Muscle of back (tissue), 11 donors: Measurements from ENCODE around the gene PRRT1B. TPM values are rescaled to one million over a fixed set of nuclear protein-coding genes. Genes with fewer than 3 reads are reported as not detected.

Experiments
- DNase-seq, 3 donors: peaks; one replicate each; pipeline versions ENCODE4 v3.0.0 to v3.0.0-alpha.2; 2013
- polyA plus RNA-seq, 10 donors: library from polyadenylated mRNA; unstranded; fragments of 120-200 nt; gene quantifications; one replicate each; pipeline ENCODE4 v1.2.1, GENCODE V29; 2013; ENCODE audit not compliant: insufficient read length in 10 of 10

Gene PRRT1B
- polyA plus RNA-seq, 10 donors = 0.11 TPM; not detected in 9

DNA sequence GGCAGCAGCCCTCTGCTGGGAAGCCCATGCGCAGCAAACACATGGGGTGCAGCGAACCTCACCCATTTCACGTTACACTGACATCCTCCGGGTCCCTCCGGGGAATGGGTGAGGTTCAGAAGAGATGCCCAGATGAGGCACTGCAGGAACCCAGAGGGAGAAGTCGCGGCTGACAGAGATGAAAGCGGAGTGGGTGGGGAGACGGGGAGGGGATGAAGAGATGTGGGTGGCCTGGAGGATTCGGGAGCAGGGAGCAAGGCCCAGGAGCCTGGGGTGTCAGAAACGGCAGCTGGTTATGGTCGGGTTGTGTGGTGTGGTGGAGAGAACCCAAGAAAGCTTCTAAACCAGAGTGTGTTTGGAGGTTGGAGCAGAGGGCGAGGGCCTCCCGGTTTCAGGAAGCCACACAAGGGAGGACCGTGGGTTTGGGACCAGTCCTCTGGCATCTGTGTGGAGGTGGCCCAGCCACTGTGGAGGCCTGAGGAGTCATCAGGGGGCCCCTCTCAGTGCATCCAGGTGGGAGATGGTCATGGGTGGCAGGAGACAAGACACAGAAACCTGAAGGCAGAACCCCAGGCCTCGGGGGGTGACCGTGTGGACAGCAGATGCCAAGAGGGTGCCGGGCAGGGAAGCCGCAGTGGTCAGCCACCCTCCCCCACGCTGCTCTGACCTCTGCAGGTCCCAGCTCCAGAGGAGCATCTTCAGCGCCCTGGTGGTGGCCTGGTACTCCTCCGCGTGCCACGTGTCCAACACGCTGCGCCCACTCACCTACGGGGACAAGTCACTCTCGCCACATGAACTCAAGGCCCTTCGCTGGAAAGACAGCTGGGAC is 22.9 kb upstream of the PRRT1B start:
- DNase-seq = no peak

DNA sequence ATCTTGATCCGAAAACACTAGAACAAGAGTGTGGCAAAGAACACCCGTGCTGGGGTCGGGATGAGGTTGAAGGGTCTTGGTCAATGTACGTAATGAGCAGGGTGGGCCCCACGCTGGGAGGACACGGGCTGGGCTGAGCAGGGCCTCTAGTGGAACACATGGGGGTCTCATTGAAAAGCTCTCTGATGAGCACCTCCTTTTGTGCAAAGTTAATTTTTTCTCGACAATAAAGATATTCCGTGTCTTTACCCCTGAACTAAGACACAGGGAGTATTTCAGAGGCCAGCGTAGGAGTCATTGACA is 22.3 kb upstream of the PRRT1B start:
- DNase-seq = no peak

DNA sequence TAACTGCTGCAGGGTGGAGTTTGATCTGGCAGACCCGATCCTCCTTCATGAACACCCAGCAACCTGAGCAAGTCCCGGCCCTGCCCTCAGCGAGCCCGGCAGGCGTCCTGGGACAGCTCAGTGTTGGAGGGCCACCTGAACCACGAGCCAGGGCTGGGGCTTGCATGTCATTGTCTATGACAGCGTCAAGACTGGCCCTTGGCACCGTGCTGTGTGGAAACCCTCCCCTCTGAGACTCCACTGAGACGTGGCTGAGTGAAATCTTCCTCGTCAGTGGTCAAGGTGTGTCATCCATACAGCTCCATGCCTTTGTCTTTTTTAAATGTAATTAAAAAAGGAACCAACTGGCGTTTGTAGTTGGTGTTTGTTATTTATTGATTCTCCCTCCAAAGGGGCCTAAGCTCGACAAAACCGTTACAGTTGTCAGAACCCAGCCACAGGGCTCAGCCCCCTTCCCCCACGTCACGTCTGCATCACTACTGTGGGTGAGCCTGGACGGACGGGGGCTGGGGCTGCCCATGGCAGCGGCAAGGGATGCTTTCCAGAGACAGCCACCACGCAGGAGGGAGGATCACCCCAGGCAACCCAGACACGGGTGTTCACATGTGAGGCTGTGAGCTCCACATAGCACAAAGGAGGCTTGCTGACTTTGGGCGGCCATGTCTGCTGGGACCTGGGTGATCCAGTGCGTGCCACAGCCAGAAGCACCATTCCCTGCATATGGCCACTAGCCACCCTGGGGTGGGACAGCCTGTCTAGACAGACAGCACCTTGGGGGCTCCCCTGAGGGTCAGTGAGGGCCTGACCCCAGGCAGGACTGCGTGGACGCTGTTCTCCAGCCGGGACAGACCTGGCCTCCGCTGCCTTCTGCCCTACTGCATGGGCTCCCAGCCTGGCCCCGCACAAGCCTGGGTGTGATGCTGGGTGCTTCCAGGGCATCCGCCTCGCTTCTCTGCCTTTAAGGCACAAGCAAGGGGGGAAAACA is 21.6 kb upstream of the PRRT1B start:
- no peak for DNase-seq

DNA sequence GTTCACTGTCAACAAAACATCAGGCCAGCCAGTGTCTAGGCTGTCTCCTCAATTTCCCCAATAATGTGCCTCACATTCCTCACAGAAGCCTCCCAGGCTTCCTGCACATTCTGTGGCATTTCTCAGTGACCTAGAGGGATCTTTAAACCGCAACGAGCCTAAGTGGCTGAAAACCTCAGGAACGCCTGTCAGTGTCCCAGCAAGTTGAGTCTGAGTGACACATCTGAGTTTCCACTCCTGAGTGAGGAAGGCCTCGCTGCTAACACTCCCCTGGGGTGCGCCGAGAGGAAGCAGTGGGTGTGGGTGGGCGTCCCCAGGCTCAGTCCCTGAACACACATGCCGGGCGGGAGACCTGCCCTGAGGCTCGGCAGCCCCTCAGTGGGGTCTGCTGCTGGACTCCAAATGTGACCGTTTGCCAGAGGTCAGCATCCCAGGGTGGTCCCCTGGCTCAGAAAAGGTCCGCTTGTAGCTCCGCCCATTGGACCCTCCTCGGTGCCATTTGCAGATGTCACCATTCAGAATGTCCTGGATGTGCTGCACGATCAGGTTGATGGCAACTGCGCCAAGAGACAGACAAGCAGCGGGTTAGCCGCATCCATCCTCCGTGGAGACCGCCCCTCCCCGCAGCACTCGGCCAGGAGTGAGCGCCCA is 20.5 kb upstream of the PRRT1B start:
- no peak for DNase-seq

GRCh38 chr9:131525643-131526565 is 19.4 kb upstream of the PRRT1B start:
- DNase-seq = no peak

- no peak for DNase-seq
Observed at GRCh38 chr9:131528186-131528585, 17.1 kb upstream of the PRRT1B start.

- no peak for DNase-seq
Observed at GRCh38 chr9:131528886-131529505, 16.3 kb upstream of the PRRT1B start.

GRCh38 chr9:131529597-131530545 is 15.5 kb upstream of the PRRT1B start:
- DNase-seq = no peak

- peak in 2 of 3 donors; percentile 22 to 54 for DNase-seq
Observed at GRCh38 chr9:131530546-131530919, 14.8 kb upstream of the PRRT1B start.

DNA sequence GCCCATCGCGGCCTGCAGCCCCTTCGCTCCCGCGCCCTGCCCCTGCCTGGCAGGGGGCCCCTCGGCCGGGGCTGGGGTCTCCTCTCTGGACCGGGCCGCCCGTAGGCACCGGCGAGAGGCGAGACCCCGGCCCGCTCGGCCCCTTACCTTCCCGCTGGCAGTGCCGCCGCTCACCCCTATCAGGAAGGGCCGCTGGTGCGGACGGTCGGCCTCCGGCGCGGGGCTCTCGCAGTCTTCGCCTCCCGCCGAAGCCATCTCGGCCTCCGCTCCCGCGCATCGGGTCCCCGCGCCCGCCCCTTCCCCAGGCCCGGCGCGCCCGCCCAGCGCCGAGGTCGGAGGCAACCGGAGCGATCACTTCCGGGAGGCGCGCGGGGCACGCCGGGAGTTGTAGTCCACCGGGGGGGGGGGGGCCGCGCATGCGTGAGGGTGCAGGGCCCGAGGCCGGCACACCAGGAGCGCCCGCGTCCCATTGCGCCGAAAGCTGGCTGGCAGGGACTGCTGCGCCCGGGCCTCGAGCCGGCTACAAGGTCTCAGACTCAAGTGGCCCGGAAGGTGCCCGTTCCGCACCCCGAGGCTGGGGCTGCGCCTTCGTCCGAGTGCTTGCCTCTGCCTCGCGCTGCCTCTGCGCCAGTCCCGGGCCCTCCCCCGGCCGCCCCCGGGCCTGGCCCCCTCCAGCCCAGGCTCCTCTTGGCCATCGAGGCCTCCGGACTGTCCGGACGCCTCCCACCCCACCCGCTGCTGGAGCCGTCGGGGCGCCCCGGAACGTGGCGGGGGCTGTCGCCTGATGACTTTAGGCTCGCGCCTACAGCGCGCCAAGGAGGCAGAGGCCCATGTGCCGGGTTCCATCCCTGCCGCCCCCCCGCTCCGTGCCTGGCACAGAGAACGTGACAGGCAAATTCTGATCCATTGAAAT is 14.1 kb upstream of the PRRT1B start, which contains the start of gene UCK1:
TSS of gene UCK1 (minus strand) at position 344 of the 913 bp plus-strand sequence. CDS start at position 255, 89 bp downstream.
- peak; percentile 74 to 95 (median 90) for DNase-seq

GRCh38 chr9:131534721-131535237 is 10.5 kb upstream of the PRRT1B start:
- DNase-seq = no peak

DNA sequence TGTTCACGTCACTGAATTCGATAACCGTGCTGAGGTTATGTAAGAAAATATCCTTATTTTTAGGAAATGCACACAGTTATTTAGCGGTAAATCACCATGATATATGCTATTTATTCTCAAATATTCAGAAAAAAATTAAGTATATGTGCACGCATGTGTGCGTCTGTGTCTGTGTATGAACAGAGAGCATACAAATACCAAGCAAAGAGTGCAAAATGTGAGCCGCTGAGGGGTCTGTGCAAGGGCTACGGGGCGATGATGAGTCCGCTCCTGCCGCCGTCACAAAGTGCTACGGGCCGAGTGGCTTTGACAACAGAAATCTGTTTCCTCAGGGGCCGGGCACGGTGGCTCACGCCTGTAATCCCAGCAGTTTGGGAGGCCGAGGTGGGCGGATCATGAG is 7.4 kb upstream of the PRRT1B start:
- no peak for DNase-seq

- DNase-seq = no peak
Observed at GRCh38 chr9:131539223-131539923, 6.0 kb upstream of the PRRT1B start.

DNA sequence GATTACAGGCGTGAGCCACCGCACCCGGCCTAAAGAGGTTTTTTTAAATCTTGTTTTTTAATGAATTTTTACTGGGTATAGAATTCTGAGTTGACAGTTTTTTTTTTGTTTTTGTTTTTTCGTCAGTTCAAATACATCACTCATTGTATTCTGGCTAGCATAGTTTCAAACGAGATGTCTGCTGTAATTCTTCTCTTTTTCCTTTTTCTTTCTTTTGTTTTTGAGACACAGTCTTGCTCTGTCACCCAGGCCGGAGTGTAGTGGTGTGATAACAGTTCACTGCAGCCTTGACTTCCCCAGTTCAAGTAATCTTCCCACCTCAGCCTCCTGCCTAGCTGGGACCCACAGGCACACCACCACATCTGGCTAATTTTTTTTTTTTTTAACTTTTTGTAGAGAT is 2.2 kb upstream of the PRRT1B start:
- no peak for DNase-seq

DNA sequence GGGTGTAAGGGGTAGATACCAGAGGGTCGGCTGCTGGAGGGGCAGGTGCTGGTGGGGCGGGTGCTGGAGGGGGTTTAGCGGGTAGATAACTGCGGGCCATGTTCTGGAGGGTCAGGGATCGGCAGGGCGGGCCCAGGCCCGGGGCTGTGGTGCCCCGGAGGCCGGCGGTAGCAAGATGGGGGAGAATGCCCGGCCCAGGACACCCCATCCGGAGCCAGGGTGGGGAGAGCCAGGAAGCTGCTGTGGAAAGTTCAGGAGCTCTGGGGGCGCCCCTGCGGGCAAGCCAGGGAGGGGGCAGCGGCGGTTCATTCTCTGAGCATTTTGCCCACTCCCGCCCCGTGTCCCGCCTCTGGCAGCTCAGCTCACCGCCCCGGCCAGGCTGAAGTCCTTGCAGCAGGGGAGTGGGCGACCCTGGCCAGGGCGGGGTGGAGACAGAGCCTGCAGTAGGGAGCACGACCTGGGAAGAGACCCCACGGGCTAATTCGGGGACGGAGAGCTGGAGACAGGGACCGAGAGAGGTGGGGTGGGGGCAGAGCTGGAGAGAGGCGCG is 538 bp downstream of the PRRT1B start:
- DNase-seq = no peak

GRCh38 chr9:131546336-131547084 is 1.2 kb downstream of the PRRT1B start:
- peak in 1 of 3 donors; percentile 42 for DNase-seq
